GM12892 (cell line): ENCODE measurements around the gene CHRND.

Experiments
- POLR2A ChIP-seq: IDR thresholded peaks from 2 replicates; pipeline ENCODE4 v1.6.1; 2011; ENCODE audit warnings: low read depth, low read length, control low read depth
- POLR2AphosphoS5 ChIP-seq: IDR thresholded peaks from 2 replicates; pipeline ENCODE4 v1.6.1; 2011; ENCODE audit warnings: low read depth, low read length, control low read depth
- TAF1 ChIP-seq: IDR thresholded peaks from 2 replicates; pipeline ENCODE4 v1.6.1; 2011; ENCODE audit warnings: low read depth, mild to moderate bottlenecking, control low read depth, low read length, borderline replicate concordance

DNA sequence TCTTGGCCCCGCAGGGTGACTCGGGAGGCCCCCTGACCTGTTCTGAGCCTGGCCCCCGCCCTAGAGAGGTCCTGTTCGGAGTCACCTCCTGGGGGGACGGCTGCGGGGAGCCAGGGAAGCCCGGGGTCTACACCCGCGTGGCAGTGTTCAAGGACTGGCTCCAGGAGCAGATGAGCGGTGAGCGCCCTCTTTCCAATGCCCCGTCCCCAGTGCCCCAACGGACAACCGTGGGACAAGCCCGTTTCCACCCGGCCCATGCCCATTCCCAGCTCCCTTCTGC is 2.6 kb upstream of the CHRND start:
- TF ChIP-seq POLR2A (no peak), POLR2AphosphoS5 (no peak), TAF1 (no peak)
